HG02642 (cell line): ENCODE results near the gene SLC44A5.
"Not testable (repeated sequence)": the region's sequence is repeated elsewhere in the genome, so short reads cannot be mapped to it uniquely, and the experiment has no call there.

Source experiments
- ATAC-seq: cut with Tn5 transposase; IDR thresholded peaks from one replicate; pipeline ENCODE4 v1.9.1; 2021; ENCODE audit warnings: mild to moderate bottlenecking; ENCODE audit not compliant: unreplicated experiment, poor library complexity

The SLC44A5 gene

GRCh38 chr1:75611014-75611413 lies at the start of gene SLC44A5:
TSS of gene SLC44A5 (minus strand) at chr1:75611114. CDS start at chr1:75541447, 69,667 bp downstream.
- no peak for ATAC-seq

GRCh38 chr1:75655931-75656330 lies 45.0 kb upstream of the SLC44A5 start:
- no peak for ATAC-seq

- ATAC-seq = not testable (repeated sequence)
These were observed 36.3 kb upstream of the SLC44A5 start for GRCh38 chr1:75647183-75647582.

- not testable (repeated sequence) for ATAC-seq
These were observed 34.2 kb upstream of the SLC44A5 start for GRCh38 chr1:75645153-75645552.

- no peak for ATAC-seq
These were observed 32.5 kb upstream of the SLC44A5 start for GRCh38 chr1:75643460-75643859.

GRCh38 chr1:75641325-75641724 lies 30.4 kb upstream of the SLC44A5 start:
- ATAC-seq = no peak

- no peak for ATAC-seq
These were observed 29.2 kb upstream of the SLC44A5 start for GRCh38 chr1:75640137-75640536.

- ATAC-seq = peak; percentile 74
These were observed 21.5 kb upstream of the SLC44A5 start for GRCh38 chr1:75632350-75632949.

GRCh38 chr1:75630998-75631397 lies 20.1 kb upstream of the SLC44A5 start:
- no peak for ATAC-seq

- ATAC-seq = no peak
These were observed 19.2 kb upstream of the SLC44A5 start for GRCh38 chr1:75630004-75630594.

GRCh38 chr1:75625795-75626194 lies 14.9 kb upstream of the SLC44A5 start:
- no peak for ATAC-seq

GRCh38 chr1:75618382-75618781 lies 7.5 kb upstream of the SLC44A5 start:
- ATAC-seq = no peak

- no peak for ATAC-seq
These were observed 5.8 kb upstream of the SLC44A5 start for GRCh38 chr1:75616436-75617433.

- ATAC-seq = peak; percentile 47
These were observed 4.9 kb upstream of the SLC44A5 start for GRCh38 chr1:75615613-75616435.

GRCh38 chr1:75614399-75614756 lies 3.5 kb upstream of the SLC44A5 start:
- peak; percentile 23 for ATAC-seq

GRCh38 chr1:75613916-75614315 lies 3.0 kb upstream of the SLC44A5 start:
- ATAC-seq = no peak

GRCh38 chr1:75612976-75613375 lies 2.1 kb upstream of the SLC44A5 start:
- ATAC-seq = no peak

- no peak for ATAC-seq
These were observed 8.4 kb downstream of the SLC44A5 start for GRCh38 chr1:75602486-75602885.

GRCh38 chr1:75600781-75601180 lies 10.1 kb downstream of the SLC44A5 start:
- no peak for ATAC-seq

- no peak for ATAC-seq
These were observed 16.6 kb downstream of the SLC44A5 start for GRCh38 chr1:75594327-75594726.
